Pancreas (tissue), 10 donors: ENCODE measurements around the gene PRIMPOL. TPM values are rescaled to one million over a fixed set of nuclear protein-coding genes. Genes with fewer than 3 reads are reported as not detected.

Experiments used
- ATAC-seq, 4 donors: fragments of 200-7000 bp; cut with Tn5 transposase; one replicate each; pipeline versions ENCODE4 v1.8.0 to v1.9.1; 2020; ENCODE audit warnings: mild to moderate bottlenecking in 4 of 4, moderate library complexity in 4 of 4
- DNase-seq, 6 donors: peaks; one replicate each; pipeline ENCODE4 v3.0.0-alpha.2; 2020
- FAIRE-seq: peaks from 2 replicates; lab custom pipeline; 2012; peaks lifted over from hg19 to GRCh38; lab: Jason Lieb, UNC
- H3K27ac ChIP-seq, 4 donors: fragments of 200-600 bp; sonication (generic); 1 replicate in 3 of 4; 2 replicates in 1 of 4; pipeline versions ENCODE4 v1.5.0 to v1.8.0; 2020
- H3K27me3 ChIP-seq, 4 donors: fragments of 200-600 bp; one replicate each; pipeline ENCODE4 v1.8.0; 2021
- H3K36me3 ChIP-seq, 3 donors: fragments of 200-600 bp; sonication (generic) in 1 of 3; one replicate each; pipeline versions ENCODE4 v1.5.0 to v1.8.0; 2020 to 2021
- H3K4me1 ChIP-seq, 3 donors: fragments of 200-600 bp; one replicate each; pipeline ENCODE4 v1.8.0; 2021
- H3K4me3 ChIP-seq, 4 donors: fragments of 200-600 bp; sonication (generic) in 2 of 4; one replicate each; pipeline versions ENCODE4 v1.5.0 to v1.8.0; 2020 to 2021
- H3K9me3 ChIP-seq, 4 donors: fragments of 200-600 bp; one replicate each; pipeline ENCODE4 v1.8.0; 2021
- WGBS, 2 donors: extraction: QIAGEN DNeasy Blood & Tissue Kit; methylation state at CpG; one replicate each; pipeline ENCODE4 v1.1.7; 2013; 5-methylcytosine and 5-hydroxymethylcytosine counted together
- intact Hi-C, 3 donors: fragments of 100-400 bp; cut with DNase I; formaldehyde crosslinking; loops; one replicate each; pipeline versions ENCODE4 v1.11.1 to v1.14.2; 2022
- polyA plus RNA-seq, 2 donors: library from polyadenylated mRNA; stranded (reverse); fragments of 200-250 nt; gene quantifications; one replicate each; pipeline ENCODE4 v1.2.3, GENCODE V29; 2013
- total RNA-seq, 6 donors: library from RNA; stranded (reverse); fragmentation: NEBNext Ultra II Directional in 4 of 6; extraction: Animal tissue kit (Norgen Biotek cat#: 25700) in 4 of 6; gene quantifications; one replicate each; pipeline versions ENCODE4 v1.2.1 to v1.2.4, GENCODE V29; 2021 to 2023
- TF ChIP-seq, protein P1 (sequence below), 4 donors: fragments of 200-600 bp; sonication (generic) in 3 of 4; IDR thresholded peaks; one replicate each; pipeline versions ENCODE4 v1.5.0 to v1.8.0; 2021; ENCODE audit warnings: antibody characterized with exemption in 4 of 4
- donor health status: healthy with polysubstance abuse.
- donor health status: DM: no; HTN: no; CAD: no; lungs with moderate emphysema.
- donor health status: DM: no; HTN: no; CAD: no.
- donor health status: control.
- donor health status: control.
- donor health status: Bipolar disorder and iron deficiency.
- donor health status: DM: yes; HTN: yes; CAD: no.
- donor health status: DM: no; HTN: no; CAD: no.
- donor health status: DM: no; HTN: no; CAD: no.
- donor health status: DM: yes; HTN: yes; CAD: no.

The PRIMPOL gene
- total and polyA plus RNA-seq, 8 donors: 3.3 to 22.8 (median 6.3) TPM

DNA sequence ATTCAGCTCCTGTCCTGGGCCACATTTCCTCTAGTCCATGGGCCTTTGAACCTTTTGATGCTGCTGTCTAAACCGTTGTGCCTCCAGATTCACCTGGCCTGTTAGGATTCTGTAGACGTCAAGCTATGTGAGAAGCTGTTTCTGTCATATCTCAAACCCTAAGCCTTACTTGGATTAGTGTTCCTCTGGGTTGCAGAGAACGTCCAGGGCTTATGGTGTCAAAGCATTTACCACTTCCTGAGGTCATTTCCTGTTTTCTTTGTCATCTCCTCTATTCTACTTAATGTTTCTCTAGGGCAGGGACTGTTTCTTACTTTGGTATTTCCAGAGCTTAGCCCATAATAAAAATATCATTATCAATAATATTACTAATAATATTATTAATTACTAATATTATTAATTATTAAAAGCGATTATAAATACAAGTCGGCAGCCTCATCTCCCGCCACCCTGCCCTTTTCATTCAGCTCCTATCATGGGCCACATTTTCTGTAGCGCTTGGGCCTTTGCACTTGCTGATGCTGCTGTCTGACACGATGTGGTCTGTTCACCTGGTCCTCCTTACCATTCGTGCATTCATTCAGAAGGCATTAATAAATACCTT is 19.1 kb downstream of the PRIMPOL start:
- TF ChIP-seq, protein P1, sequence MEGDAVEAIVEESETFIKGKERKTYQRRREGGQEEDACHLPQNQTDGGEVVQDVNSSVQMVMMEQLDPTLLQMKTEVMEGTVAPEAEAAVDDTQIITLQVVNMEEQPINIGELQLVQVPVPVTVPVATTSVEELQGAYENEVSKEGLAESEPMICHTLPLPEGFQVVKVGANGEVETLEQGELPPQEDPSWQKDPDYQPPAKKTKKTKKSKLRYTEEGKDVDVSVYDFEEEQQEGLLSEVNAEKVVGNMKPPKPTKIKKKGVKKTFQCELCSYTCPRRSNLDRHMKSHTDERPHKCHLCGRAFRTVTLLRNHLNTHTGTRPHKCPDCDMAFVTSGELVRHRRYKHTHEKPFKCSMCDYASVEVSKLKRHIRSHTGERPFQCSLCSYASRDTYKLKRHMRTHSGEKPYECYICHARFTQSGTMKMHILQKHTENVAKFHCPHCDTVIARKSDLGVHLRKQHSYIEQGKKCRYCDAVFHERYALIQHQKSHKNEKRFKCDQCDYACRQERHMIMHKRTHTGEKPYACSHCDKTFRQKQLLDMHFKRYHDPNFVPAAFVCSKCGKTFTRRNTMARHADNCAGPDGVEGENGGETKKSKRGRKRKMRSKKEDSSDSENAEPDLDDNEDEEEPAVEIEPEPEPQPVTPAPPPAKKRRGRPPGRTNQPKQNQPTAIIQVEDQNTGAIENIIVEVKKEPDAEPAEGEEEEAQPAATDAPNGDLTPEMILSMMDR (IDR thresholded peaks at IDR 0.05): no peak
- 87 to 88% methylated on average over 9 of the region's 9 CpGs for WGBS, 2 donors
- ATAC-seq: peak in 1 of 4 donors; percentile 20
- Histone ChIP-seq H3K36me3 (peaks cover 0 to 6% (median 0%) of the 10 kb centered on the region in 3 donors), H3K4me1 (peaks cover 0 to 3% (median 0%) of the 10 kb centered on the region in 3 donors), H3K27me3 (no peaks in the 10 kb centered on the region), H3K9me3 (no peaks in the 10 kb centered on the region), H3K27ac (no peak overlapping the region), H3K4me3 (no peak overlapping the region)
- no peak for FAIRE-seq
- no peak for DNase-seq
- intact Hi-C loops: no loop called here

DNA sequence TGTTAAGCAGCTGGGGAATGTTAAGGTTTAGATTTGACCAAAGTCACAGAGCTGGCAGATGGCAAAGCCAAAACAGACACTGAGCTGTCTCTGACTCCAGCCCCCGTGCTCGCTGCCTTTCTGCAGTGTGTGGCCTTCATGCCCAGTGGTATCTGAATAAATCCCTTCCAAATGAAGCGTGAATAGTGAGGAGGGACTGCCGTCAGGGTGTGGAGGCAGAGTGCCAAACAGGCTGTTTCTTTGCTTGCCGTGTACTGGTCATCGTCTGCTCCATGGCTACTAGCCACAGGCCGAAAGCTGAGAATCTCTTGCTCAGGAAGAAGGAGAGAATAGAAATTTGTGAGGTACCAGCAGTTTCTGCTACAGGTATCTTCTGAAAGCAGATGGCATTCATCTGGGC is 19.7 kb downstream of the PRIMPOL start:
- Histone ChIP-seq H3K4me1 (peaks cover 0 to 3% (median 0%) of the 10 kb centered on the region in 3 donors), H3K4me3 (no peak overlapping the region), H3K9me3 (no peaks in the 10 kb centered on the region), H3K36me3 (peaks cover 0 to 6% (median 0%) of the 10 kb centered on the region in 3 donors), H3K27me3 (no peaks in the 10 kb centered on the region), H3K27ac (no peak overlapping the region)
- DNase-seq (no peak), ATAC-seq (peak in 2 of 4 donors; percentile 15 to 40), FAIRE-seq (no peak)
- TF ChIP-seq, protein P1 (IDR thresholded peaks at IDR 0.05): no peak
- 90 to 91% methylated on average over 7 of the region's 7 CpGs for WGBS, 2 donors
- intact Hi-C loops: no loop called here

DNA sequence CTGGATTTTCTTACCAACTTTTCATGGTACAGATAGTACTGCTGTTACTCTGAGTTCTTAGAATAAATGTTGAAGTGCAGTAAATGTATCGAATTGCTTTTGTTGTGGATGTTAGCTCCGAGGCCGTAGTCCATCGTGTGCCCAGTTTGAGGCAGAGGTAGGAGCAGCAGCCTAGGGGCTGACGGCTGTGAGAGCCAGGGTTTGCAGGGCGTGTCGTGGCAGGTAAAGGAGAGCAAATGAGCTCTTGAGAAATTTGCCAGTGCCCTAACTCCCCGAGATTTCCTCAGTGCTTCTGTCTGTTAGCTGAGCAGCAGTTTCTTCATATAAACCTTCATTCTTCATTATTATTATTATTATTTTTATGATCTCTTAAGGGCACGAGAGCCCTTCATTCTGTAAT is 21.6 kb downstream of the PRIMPOL start:
- peaks cover 0 to 3% (median 0%) of the 10 kb centered on the region in 3 donors for H3K4me1 ChIP-seq
- peaks cover 0 to 6% (median 0%) of the 10 kb centered on the region in 3 donors for H3K36me3 ChIP-seq
- ATAC-seq (no peak), FAIRE-seq (no peak), DNase-seq (no peak)
- WGBS, 2 donors: 91 to 94% methylated on average over 9 of the region's 9 CpGs
- no peaks in the 10 kb centered on the region for H3K27me3 ChIP-seq
- H3K27ac ChIP-seq: no peak overlapping the region
- intact Hi-C loops: no loop called here
- TF ChIP-seq, protein P1 (IDR thresholded peaks at IDR 0.05): no peak
- no peaks in the 10 kb centered on the region for H3K9me3 ChIP-seq
- no peak overlapping the region for H3K4me3 ChIP-seq

DNA sequence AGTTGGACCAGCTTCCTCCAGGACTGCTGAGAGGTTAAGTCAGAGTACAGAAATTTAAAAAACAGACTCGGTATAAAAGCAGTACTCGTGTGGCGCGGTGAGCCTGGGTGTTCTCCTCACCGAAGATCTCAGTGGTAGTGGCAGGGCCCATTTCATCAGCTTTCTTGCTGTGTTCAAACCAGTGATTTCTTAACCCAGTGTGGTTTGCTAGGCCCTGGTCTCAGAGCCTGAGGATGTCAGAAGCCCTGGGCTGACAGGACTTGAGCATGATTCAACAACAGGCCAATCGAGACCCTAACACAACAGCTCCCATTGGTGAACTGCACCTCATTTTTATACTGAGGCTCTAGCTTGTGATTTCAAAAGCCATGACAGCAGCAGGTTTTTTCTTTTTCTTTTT is 23.2 kb downstream of the PRIMPOL start:
- peaks cover 0 to 6% (median 0%) of the 10 kb centered on the region in 3 donors for H3K36me3 ChIP-seq
- H3K4me1 ChIP-seq: no peaks in the 10 kb centered on the region
- TF ChIP-seq, protein P1 (IDR thresholded peaks at IDR 0.05): no peak
- H3K27me3 ChIP-seq: no peaks in the 10 kb centered on the region
- FAIRE-seq (no peak), DNase-seq (no peak), ATAC-seq (no peak)
- H3K4me3 ChIP-seq: no peak overlapping the region
- H3K9me3 ChIP-seq: no peaks in the 10 kb centered on the region
- intact Hi-C loops: no loop called here
- no peak overlapping the region for H3K27ac ChIP-seq
- 94 to 99% methylated on average over 6 of the region's 6 CpGs for WGBS, 2 donors

DNA sequence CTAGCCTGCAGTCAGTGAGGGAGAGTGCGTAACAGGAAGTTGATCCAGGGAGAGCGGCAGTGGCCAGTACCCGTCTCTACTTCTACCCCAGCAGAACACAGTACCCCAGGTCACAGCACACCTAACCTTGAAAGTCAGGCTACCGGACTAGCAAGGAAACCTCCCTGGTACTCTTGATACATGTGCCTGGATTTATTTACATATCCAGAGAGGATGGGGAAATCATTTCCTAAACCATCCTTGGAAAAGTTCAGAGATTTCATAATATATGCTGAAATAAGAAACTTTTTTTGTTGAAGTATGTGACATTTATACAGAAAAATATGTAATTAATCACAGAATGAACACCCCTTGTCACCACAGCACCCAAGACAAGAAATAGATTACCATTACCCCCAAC is 24.5 kb downstream of the PRIMPOL start:
- TF ChIP-seq, protein P1 (IDR thresholded peaks at IDR 0.05): no peak
- intact Hi-C loops: no loop called here
- no peak overlapping the region for H3K27ac ChIP-seq
- no peak overlapping the region for H3K4me3 ChIP-seq
- peaks cover 0 to 6% (median 0%) of the 10 kb centered on the region in 3 donors for H3K36me3 ChIP-seq
- H3K9me3 ChIP-seq: no peaks in the 10 kb centered on the region
- WGBS, 2 donors: 94 to 97% methylated on average over 4 of the region's 4 CpGs
- DNase-seq (no peak), FAIRE-seq (no peak), ATAC-seq (no peak)
- no peaks in the 10 kb centered on the region for H3K27me3 ChIP-seq
- no peaks in the 10 kb centered on the region for H3K4me1 ChIP-seq
